PC-3 (cell line): Measurements from ENCODE around the gene KRTAP17-1. TPM values are rescaled to one million over a fixed set of nuclear protein-coding genes. Genes with fewer than 3 reads are reported as not detected.

Experiments used
- ATAC-seq: fragments of 200-7000 bp; cut with Tn5 transposase; 2 replicates; pipeline ENCODE4 v1.9.1; 2020; ENCODE audit warnings: mild to moderate bottlenecking, moderate library complexity
- BruUV-seq: library from RNA; stranded (reverse); fragments of 400-500 nt; replicated peaks from 2 replicates; lab custom pipeline; 2021; lab: Mats Ljungman, UMichigan
- CTCF ChIA-PET: fragments of 300-600 bp; sonication (Branson Sonifier 250); formaldehyde crosslinking; loops from one replicate; lab custom pipeline; 2022; ENCODE audit warnings: antibody characterized with exemption; lab: Charles Lee
- POLR2A ChIA-PET: fragments of 300-600 bp; sonication (Branson Sonifier 250); formaldehyde crosslinking; loops from one replicate; lab custom pipeline; 2022; ENCODE audit warnings: antibody characterized with exemption; ENCODE audit not compliant: unreplicated experiment; lab: Charles Lee
- DNase-seq: peaks from one replicate; pipeline ENCODE4 v3.0.0-alpha.2; 2015
- H2AFZ ChIP-seq: fragments of 300-600 bp; sonication (generic); 2 replicates; pipeline ENCODE4 v1.6.0; 2016; ENCODE audit warnings: antibody characterized with exemption, low read length
- H3F3A ChIP-seq: fragments of 300-600 bp; sonication (generic); one replicate; pipeline ENCODE4 v1.6.0; 2017; ENCODE audit warnings: antibody characterized with exemption, low read length, control low read depth, mild to moderate bottlenecking; ENCODE audit not compliant: unreplicated experiment
- H3K27ac ChIP-seq: fragments of 300-600 bp; sonication (generic); 2 replicates; pipeline ENCODE4 v1.5.1; 2016; ENCODE audit warnings: mild to moderate bottlenecking, low read length
- H3K27me3 ChIP-seq: fragments of 300-600 bp; sonication (generic); 2 replicates; pipeline ENCODE4 v1.6.1; 2016; ENCODE audit warnings: low read length, mixed read lengths
- H3K36me3 ChIP-seq: fragments of 300-600 bp; sonication (generic); 2 replicates; pipeline ENCODE4 v1.6.1; 2016; ENCODE audit warnings: low read depth, mixed run types, low read length, mixed read lengths
- H3K4me1 ChIP-seq: fragments of 300-600 bp; sonication (generic); 2 replicates; pipeline ENCODE4 v1.5.1; 2016; ENCODE audit warnings: low read length; ENCODE audit not compliant: insufficient read depth
- H3K4me2 ChIP-seq: fragments of 300-600 bp; sonication (generic); 2 replicates; pipeline ENCODE4 v1.6.0; 2016; ENCODE audit warnings: low read length
- H3K4me3 ChIP-seq: fragments of 300-600 bp; sonication (generic); 2 replicates; pipeline ENCODE4 v1.5.1; 2016; ENCODE audit warnings: mild to moderate bottlenecking, low read length, mixed read lengths
- H3K79me2 ChIP-seq: fragments of 300-600 bp; sonication (generic); 2 replicates; pipeline ENCODE4 v1.6.1; 2017; ENCODE audit warnings: low read length, mixed read lengths
- H3K9ac ChIP-seq: fragments of 300-600 bp; sonication (generic); 2 replicates; pipeline ENCODE4 v1.6.0; 2016; ENCODE audit warnings: mild to moderate bottlenecking, low read length
- H3K9me2 ChIP-seq: fragments of 300-600 bp; sonication (generic); replicated peaks from 2 replicates; pipeline ENCODE4 v1.6.1; 2016; ENCODE audit warnings: mixed run types, low read length, mixed read lengths
- H3K9me3 ChIP-seq: fragments of 300-600 bp; sonication (generic); 2 replicates; pipeline ENCODE4 v1.6.1; 2016; ENCODE audit warnings: low read length, mixed read lengths
- H4K20me1 ChIP-seq: fragments of 300-600 bp; sonication (generic); 2 replicates; pipeline ENCODE4 v1.6.1; 2016; ENCODE audit warnings: low read length, mixed read lengths
- EZH2 ChIP-seq: fragments of 300-600 bp; sonication (generic); IDR thresholded peaks from one replicate; pipeline ENCODE4 v1.6.1; 2017; ENCODE audit warnings: antibody characterized with exemption, mild to moderate bottlenecking, low read length; ENCODE audit not compliant: unreplicated experiment
- EZH2phosphoT487 ChIP-seq: fragments of 300-600 bp; sonication (generic); IDR thresholded peaks from 2 replicates; pipeline ENCODE4 v1.6.1; 2018; ENCODE audit warnings: mild to moderate bottlenecking, antibody characterized with exemption, low read length, borderline replicate concordance
- intact Hi-C: fragments of 100-400 bp; cut with micrococcal nuclease; formaldehyde crosslinking; loops from 2 replicates; pipeline ENCODE4 v1.9.0; 2023
- total RNA-seq: library from RNA; depleted of rRNA; stranded (reverse); fragments of >200 nt; gene quantifications from 2 replicates; pipeline ENCODE4 v1.2.3, GENCODE V29; 2014
- TF ChIP-seq, protein P1 (sequence below): fragments of 300-600 bp; sonication (generic); conservative IDR thresholded peaks from 2 replicates; pipeline ENCODE4 v1.5.1; 2017; ENCODE audit warnings: antibody characterized with exemption, low read depth, mild to moderate bottlenecking, low read length

Gene KRTAP17-1
- total RNA-seq, 1 experiment from 2014 or later: not detected

DNA sequence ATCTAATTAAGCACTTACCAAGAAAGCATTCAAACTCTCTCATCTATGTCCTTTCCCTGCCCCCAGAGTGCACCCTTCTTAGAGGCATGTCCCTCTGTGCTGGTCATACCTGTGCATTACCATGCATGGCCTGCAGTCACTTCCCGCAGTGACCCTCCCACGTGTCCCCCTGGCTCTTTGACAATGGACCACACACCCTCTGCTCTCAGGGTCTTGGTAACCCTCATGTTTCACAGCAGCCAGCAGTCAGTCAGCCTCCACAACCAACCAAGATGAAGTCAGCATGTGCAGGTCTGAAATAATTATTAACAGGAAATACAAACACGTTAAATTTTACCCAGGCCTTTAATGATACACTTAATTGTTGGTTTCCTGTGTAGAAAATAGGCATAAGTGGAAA lies 25.0 kb upstream of the KRTAP17-1 start:
- Histone ChIP-seq H3K36me3 (no peaks in the 10 kb centered on the region), H3K4me2 (no peak overlapping the region), H2AFZ (no peak overlapping the region), H3K79me2 (no peaks in the 10 kb centered on the region), H3K27me3 (no peaks in the 10 kb centered on the region), H3K4me1 (no peaks in the 10 kb centered on the region), H4K20me1 (no peaks in the 10 kb centered on the region), H3K9ac (no peak overlapping the region), H3K27ac (no peak overlapping the region), H3K9me3 (no peaks in the 10 kb centered on the region), H3K4me3 (no peak overlapping the region), H3F3A (no peaks in the 10 kb centered on the region), H3K9me2 (no peaks in the 10 kb centered on the region)
- intact Hi-C loops: no loop called here
- BruUV-seq: no TSS peak
- ATAC-seq (no peak), DNase-seq (no peak)
- ChIA-PET CTCF (no interaction called here), POLR2A (interaction anchor here (0.7 kb wide), 1 partner anchor 495 kb away, joined by 3 read pairs; no protein-coding TSS in a partner anchor)
- no peak for TF ChIP-seq EZH2phosphoT487
- TF ChIP-seq, protein P1, sequence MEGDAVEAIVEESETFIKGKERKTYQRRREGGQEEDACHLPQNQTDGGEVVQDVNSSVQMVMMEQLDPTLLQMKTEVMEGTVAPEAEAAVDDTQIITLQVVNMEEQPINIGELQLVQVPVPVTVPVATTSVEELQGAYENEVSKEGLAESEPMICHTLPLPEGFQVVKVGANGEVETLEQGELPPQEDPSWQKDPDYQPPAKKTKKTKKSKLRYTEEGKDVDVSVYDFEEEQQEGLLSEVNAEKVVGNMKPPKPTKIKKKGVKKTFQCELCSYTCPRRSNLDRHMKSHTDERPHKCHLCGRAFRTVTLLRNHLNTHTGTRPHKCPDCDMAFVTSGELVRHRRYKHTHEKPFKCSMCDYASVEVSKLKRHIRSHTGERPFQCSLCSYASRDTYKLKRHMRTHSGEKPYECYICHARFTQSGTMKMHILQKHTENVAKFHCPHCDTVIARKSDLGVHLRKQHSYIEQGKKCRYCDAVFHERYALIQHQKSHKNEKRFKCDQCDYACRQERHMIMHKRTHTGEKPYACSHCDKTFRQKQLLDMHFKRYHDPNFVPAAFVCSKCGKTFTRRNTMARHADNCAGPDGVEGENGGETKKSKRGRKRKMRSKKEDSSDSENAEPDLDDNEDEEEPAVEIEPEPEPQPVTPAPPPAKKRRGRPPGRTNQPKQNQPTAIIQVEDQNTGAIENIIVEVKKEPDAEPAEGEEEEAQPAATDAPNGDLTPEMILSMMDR: no peak
- TF ChIP-seq EZH2: no peak

DNA sequence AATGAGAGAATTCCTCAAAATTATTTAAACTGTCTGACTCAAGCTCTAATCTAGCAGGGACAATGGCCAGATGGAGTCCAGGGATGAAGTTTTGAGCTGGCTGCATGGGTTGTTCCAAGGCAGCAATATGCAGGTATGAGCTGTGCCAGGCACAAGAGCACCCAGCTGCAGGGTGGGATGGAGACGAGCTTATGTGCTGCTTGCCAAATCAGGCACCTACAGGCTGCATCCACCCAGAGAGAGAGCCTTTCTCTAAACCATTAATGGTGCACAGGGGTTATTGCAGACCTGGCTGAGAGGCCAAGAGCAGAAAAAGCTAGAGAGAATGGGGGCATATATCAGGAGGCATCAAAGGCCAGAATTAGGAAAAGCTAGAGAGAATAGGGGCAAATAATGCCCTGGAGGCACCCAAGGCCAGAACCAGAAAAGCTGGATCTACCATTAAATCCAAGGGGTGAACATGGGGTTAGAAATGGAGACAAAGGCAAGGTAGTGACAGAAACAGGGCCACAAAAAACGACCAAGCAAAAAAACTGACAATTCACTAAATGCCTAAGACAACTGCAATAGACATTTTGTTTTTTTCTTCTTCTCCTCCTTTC lies 24.2 kb upstream of the KRTAP17-1 start:
- no peaks in the 10 kb centered on the region for H3F3A ChIP-seq
- H3K9me2 ChIP-seq: no peaks in the 10 kb centered on the region
- CTCF ChIA-PET: no interaction called here
- POLR2A ChIA-PET: interaction anchor here (0.7 kb wide), 1 partner anchor 494 kb away, joined by 3 read pairs; no protein-coding TSS in a partner anchor
- H3K27ac ChIP-seq: no peak overlapping the region
- no peaks in the 10 kb centered on the region for H3K36me3 ChIP-seq
- no peak for ATAC-seq
- no peaks in the 10 kb centered on the region for H3K27me3 ChIP-seq
- H2AFZ ChIP-seq: no peak overlapping the region
- no peak overlapping the region for H3K9ac ChIP-seq
- TF ChIP-seq, protein P1: no peak
- no peak for TF ChIP-seq EZH2phosphoT487
- no peak for TF ChIP-seq EZH2
- H3K79me2 ChIP-seq: no peaks in the 10 kb centered on the region
- H3K4me2 ChIP-seq: no peak overlapping the region
- no peak for DNase-seq
- no peaks in the 10 kb centered on the region for H3K9me3 ChIP-seq
- H3K4me1 ChIP-seq: no peaks in the 10 kb centered on the region
- no peak overlapping the region for H3K4me3 ChIP-seq
- BruUV-seq: no TSS peak
- H4K20me1 ChIP-seq: no peaks in the 10 kb centered on the region
- intact Hi-C loops: no loop called here

DNA sequence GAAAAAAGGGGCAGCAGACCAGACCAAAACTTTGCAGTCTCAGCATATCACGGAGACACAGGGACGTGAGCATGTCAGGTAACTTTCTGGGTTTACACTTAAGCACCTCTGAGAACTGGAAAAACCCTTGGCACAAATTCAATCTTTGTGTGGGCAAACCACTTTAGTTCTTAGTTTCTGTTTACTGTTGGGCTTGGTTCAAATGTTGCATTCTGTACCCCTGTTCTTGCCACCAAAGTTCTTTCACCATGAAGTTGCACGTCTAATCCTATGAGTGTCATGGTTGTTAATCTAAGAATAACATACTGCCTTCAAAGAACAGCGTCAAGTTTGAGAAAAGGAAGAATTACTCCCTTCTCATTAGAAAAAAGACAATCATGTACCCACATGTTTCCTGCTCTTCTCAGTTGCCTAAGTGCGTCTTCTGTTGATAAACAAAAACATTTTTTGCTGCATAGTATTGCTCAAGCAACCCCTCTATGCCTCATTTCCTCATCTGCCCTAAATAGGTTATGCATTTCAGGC lies 23.5 kb upstream of the KRTAP17-1 start:
- Histone ChIP-seq H3K4me2 (no peak overlapping the region), H3K36me3 (no peaks in the 10 kb centered on the region), H3K27ac (no peak overlapping the region), H4K20me1 (no peaks in the 10 kb centered on the region), H3K4me3 (no peak overlapping the region), H3K27me3 (no peaks in the 10 kb centered on the region), H3K4me1 (no peaks in the 10 kb centered on the region), H3F3A (no peaks in the 10 kb centered on the region), H3K9ac (no peak overlapping the region), H3K79me2 (no peaks in the 10 kb centered on the region), H3K9me2 (no peaks in the 10 kb centered on the region), H3K9me3 (no peaks in the 10 kb centered on the region), H2AFZ (peak overlapping the region; percentile 7; the same call in 1 of the 2 replicates)
- POLR2A ChIA-PET: no interaction called here
- CTCF ChIA-PET: no interaction called here
- TF ChIP-seq EZH2 (no peak), EZH2phosphoT487 (no peak)
- TF ChIP-seq, protein P1: no peak
- BruUV-seq: no TSS peak
- no peak for ATAC-seq
- intact Hi-C loops: no loop called here
- peak; percentile 21 for DNase-seq
